CD4-positive, alpha-beta T cell treated with Interleukin-17A for 4 hours (primary cell): ENCODE data around the gene LIG3.
"Not testable (repeated sequence)": the region's sequence is repeated elsewhere in the genome, so short reads cannot be mapped to it uniquely, and the experiment has no call there.

Experiments
- DNase-seq: peaks from one replicate; pipeline ENCODE4 v3.0.0-alpha.2; 2020; ENCODE audit warnings: mixed read lengths

Gene LIG3

DNA sequence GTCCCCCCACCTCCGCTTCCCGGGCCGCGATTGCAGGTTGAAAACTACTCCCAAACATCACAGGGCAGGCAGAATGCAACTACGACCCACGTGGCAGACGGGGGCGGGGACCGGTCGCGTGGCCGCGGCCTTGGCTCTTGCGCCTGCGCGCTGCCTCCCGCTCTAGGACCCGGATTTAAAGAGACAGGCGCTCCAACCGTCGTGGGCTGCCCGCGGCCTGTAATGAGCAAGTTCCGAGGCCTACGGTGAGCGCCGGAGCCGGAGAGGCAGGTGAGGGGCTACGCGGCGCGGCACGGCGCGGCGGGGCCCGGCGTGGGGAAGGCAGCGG, at the start of gene LIG3:
LIG3 (plus strand) TSS at position 160 of the 328 bp plus-strand sequence. CDS start 2,494 bp downstream, outside the sequence.
- DNase-seq, result peak; percentile 96

GRCh38 chr17:34950780-34951179, 29.5 kb upstream of the LIG3 start:
- DNase-seq, result not testable (repeated sequence)

DNA sequence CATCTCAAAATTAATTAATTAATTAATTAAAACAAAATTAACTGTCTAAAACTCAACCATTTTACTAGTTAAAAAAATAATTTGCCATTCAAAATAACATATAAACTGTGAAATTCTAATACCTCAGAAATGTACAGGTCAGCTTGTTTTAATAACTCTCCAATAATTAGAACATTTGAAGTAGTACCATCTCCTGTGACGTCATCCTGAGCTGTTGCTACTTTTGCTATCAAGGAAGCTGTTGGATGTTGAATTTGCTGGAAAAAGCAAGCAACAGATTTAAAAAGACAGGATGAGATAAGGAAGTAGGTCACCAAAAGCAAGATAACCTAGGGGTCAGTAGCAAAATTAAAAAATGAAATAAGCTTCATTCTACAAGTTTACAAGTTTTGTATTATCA, 21.9 kb upstream of the LIG3 start:
- DNase-seq, result no peak

- peak; percentile 90 for DNase-seq
Observed at GRCh38 chr17:34961093-34961911, 19.0 kb upstream of the LIG3 start, which contains the start of the genes CCT6B and ZNF830. TSS of gene CCT6B (minus strand) at chr17:34961460. CDS start at chr17:34961393, 67 bp downstream. TSS of gene ZNF830 (plus strand) at chr17:34961540. CDS start at chr17:34961567, 27 bp downstream.

DNA sequence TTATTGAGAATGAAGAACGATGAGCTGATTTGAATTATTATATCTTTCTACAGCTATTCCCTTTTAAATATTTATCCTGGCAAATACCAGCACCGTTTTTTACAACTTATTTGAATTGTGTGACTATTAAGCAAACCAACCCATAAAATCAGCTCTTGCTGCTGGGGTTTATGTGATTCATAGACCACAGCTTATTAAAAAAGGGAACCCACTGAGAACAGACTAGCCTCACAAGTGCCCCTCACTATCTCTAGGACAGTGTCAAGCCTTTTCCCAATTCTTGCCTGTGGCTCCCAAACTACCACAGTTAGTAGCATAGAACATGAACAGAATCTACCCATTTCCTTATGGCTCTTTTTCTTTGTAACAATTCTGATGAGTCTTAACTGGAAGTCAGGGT, 6.1 kb upstream of the LIG3 start:
- DNase-seq, result no peak

- no peak for DNase-seq
Observed at GRCh38 chr17:34974794-34975785, 5.2 kb upstream of the LIG3 start.

GRCh38 chr17:34979153-34979552, 1.2 kb upstream of the LIG3 start:
- DNase-seq, result no peak

DNA sequence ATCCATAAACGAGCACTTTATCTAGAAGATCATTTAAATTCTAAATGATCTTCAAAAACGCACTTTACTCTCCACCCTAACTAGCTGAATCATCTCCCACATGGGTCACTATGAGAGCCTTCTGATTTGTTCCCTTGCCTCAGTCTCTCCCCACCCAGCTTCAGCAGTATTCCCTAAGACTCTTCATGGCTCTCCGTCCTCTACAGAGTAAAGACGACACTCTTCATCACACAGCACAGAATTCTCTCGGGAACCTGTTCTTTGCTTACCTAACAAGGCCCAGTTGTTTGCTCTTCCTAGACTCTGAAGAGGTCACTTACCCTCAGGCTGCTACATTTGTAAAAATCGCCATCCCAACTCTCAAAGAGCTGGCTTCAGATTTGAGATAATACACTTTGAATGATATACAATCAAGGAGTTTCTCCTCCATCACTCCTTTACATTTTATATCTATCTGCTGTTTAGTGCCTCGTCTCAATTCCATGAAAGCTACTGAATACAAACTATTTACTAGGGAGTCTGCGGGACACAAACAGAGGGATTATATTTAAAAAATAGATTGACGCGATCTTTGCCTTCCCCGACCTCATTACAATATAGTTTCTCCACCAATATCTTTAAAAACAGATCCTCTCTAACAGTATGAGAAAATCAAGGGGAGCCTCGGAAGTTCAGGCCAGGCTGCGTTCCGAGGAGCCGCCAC, 511 bp upstream of the LIG3 start:
- DNase-seq, result no peak

DNA sequence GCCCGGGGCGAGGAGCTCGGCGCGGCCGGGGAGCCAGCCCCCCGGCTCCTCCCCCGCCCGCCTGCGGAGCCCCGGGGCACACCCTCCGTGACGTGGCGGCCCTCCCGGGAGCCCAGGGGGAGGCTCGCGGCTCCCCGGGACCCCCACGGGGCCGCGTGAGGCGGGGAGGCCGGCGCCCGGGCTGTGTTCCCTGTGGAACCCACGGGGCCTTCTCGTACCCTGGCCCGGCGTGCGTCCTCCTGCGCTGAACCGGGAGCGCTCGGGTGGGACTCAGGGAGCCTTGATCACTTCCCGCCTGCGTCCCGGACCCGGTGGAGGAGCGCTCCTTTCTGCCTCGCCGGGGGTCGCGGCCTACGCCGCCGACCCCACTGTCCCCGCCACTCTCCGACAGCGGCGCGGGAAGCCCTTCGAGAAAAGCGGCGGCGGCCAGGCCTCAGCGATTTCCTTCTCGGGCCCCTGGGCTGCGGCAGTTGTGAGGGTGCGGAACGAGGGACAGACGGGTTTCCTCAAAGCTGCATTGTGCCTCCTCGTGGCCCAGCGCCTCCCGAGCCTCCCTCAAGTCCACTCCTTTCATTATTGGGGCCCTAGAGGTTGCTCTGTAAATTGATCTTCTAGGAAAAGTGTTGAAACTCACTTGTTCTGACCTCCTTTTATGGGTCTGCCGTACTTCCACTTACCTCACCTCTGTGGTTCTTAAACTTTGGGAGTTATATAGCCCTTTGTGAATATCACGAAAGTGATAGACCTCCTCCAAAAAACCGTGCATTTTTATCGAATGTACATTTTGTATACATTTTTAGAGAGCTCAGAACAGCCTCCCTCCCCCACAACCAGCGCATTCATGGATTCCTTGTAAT, 597 bp downstream of the LIG3 start:
- peak; percentile 83 for DNase-seq

DNA sequence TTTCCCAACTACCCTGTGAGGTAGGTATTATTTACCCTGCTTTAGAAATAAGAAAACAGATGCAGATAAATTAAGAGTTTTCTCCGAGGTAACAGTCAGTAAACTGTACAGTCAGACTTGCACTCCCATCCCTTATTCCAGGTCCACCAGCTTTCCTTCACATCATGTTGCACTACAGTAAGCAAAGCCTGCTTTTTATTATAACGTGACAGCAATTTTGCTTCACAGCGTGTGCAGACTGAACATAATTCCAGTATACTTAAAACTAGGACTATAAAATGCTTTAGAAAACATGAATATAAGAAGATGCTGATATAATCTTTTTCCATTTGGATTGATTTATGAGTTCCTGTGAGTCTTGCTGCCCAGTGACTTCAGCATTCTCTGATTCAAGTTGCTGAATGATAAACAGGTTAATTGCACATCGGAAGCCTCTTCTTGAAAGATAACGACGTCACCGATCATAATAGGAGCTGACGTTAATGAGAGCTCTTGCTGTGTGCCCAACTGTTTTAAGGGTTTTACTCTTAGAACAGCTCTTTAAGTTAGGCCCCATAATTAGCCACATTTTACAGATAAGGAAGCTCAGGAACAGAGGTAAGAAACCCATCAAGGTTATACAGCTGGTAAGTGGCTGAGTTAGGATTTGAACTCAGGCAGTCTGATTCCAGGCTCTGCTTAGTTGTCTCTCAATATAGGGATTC, 1.4 kb downstream of the LIG3 start:
- no peak for DNase-seq

GRCh38 chr17:34987232-34987631, 6.9 kb downstream of the LIG3 start:
- DNase-seq, result no peak

DNA sequence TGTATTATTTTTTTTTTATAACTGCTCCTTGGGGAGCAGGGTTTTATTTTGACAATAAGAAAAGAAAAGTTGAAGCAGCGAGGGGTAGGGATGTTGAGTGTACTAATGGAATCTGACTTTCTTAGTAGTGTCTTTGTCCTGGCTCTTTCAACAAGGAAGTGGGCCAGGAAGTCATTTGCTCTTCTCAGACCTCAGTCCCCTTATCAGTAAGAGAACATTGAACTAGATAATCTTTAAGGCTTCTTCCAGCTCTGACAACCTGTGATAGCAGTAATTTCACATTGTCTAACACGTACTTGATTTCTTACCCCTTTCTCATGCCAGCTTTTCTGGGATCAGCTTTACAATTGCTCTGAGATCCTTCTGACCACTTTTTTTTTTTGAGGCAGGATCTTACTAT, 8.3 kb downstream of the LIG3 start:
- DNase-seq, result no peak

GRCh38 chr17:34989473-34989872, 9.2 kb downstream of the LIG3 start:
- no peak for DNase-seq

GRCh38 chr17:34990921-34991365, 10.6 kb downstream of the LIG3 start:
- DNase-seq, result no peak

GRCh38 chr17:34991606-34992005, 11.3 kb downstream of the LIG3 start:
- DNase-seq, result no peak

DNA sequence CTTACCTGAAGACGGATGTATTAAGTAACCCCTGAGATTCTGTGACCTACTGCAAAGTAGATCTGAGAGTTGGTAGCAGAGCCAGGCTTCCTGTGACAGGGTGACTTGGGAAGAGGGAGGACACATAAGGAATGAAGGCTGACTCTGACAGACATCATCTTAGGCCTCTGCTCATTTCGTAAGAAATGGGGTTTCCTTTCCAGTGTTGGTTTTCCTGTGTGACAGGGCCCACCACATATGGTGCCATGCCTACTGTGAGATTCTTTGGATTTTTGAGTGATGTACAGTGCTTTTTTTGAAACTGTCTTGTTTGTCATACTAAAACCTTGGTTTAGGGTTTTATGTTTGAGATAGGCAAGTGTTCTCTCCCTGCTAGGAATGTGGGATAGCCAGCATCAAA, 12.7 kb downstream of the LIG3 start:
- DNase-seq, result no peak

- no peak for DNase-seq
Observed at GRCh38 chr17:34996422-34997285, 16.3 kb downstream of the LIG3 start.

DNA sequence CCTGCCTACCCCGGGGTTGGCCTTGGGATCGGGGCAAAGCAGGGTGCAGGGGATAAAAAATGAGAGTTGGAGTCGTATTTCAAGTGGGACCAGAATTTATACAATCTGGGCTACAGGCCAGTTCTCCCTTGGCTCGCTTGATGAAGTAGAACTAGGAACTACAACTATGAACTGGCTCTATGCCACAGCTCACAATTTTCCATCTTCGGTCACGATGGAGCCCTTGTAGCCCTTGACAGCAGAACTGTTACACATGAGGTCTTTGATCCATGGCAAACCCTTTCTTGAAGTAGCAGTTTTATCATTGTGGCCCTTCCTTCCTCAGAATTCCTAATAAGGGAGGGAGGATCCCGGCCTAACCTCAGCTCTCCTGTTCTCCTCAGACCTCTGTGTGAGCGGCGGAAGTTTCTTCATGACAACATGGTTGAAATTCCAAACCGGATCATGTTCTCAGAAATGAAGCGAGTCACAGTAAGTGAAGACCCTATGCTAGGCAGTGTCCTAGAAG, 17.1 kb downstream of the LIG3 start:
- no peak for DNase-seq

DNA sequence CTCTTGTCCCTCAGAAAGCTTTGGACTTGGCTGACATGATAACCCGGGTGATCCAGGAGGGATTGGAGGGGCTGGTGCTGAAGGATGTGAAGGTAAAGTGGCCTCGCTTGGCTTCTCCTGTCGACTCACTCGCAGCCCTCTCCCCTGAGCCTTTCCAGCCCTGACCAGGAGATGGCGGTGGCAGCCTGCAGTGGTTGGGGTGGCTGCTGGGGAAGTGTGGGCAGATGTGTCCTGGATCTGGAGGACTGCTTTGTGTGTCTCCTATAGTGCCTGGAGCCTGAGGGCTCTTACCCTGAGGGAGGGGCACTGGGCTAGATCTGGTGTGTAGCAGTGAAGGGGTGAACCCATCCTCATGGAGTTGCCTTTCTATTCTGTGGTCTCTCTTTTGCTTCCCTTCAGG, 17.9 kb downstream of the LIG3 start:
- DNase-seq, result peak; percentile 85

- DNase-seq, result no peak
Observed at GRCh38 chr17:34999456-34999855, 19.1 kb downstream of the LIG3 start.
